IPS-18c (cell line): Measurements from ENCODE around the gene HTRA1.

Experiments used
- H3K4me3 ChIP-seq: 2 replicates; pipeline ENCODE4 v1.7.0; 2013; ENCODE audit warnings: low read depth, mild to moderate bottlenecking, low read length, moderate library complexity; ENCODE audit not compliant: insufficient read depth
- H3K9me3 ChIP-seq: one replicate; pipeline ENCODE4 v1.6.1; 2013; ENCODE audit warnings: mild to moderate bottlenecking, low read length, moderate library complexity; ENCODE audit not compliant: control insufficient read depth, insufficient read depth

Gene HTRA1

DNA sequence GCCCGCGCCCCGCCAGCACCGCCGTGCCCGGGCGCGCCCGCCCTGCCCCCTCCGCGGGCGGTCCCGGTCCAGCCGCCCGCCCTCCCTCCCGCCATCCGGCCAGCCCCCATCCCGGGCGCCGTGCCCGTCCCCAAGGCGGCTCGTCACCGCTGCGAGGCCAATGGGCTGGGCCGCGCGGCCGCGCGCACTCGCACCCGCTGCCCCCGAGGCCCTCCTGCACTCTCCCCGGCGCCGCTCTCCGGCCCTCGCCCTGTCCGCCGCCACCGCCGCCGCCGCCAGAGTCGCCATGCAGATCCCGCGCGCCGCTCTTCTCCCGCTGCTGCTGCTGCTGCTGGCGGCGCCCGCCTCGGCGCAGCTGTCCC, at the start of gene HTRA1:
Gene HTRA1 (plus strand): TSS at position 187 of the 362 bp plus-strand sequence. CDS start 100 bp downstream, at position 287.
- Histone ChIP-seq H3K9me3 (peaks cover 4% of the 10 kb centered on the region), H3K4me3 (peak within 1 kb of the TSS; percentile 64)

DNA sequence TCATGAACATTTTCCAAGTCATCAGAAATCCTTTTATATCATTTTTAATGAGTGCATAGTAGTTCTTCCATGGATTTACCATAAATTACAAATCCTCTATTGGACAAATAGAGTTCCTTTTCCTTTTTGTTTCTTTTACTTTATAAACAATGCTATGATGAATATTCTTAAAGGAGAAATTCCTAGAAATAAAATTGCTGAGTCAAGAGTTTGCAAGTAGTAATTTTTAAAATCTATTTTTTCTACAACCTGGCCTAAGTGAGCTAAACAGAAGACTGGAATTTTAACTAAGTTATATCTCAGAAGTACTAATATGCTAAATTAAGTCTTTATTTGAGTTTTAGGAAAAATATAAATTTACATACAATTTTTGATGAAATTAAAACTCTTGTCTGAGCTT, 48.0 kb upstream of the HTRA1 start:
- no peaks in the 10 kb centered on the region for H3K9me3 ChIP-seq
- no peak overlapping the region for H3K4me3 ChIP-seq

DNA sequence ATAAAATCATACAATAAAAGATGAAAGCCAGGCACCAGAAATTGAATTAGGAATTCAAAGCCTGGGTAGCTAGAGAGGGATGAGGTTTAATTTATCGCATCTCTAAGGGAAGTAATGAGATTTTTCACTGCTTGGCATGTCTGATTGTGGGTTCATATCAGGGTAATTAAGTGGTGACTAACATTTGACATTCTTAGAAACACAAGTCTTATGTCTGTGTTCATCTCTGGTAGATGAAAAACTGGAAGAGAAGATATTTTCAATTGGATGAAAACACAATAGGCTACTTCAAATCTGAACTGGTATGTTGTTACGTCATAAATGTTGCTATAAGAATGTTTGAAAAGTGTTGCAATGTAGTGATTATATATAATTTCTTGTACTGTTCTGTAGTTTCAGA, 43.7 kb upstream of the HTRA1 start:
- Histone ChIP-seq H3K9me3 (no peaks in the 10 kb centered on the region), H3K4me3 (no peak overlapping the region)

DNA sequence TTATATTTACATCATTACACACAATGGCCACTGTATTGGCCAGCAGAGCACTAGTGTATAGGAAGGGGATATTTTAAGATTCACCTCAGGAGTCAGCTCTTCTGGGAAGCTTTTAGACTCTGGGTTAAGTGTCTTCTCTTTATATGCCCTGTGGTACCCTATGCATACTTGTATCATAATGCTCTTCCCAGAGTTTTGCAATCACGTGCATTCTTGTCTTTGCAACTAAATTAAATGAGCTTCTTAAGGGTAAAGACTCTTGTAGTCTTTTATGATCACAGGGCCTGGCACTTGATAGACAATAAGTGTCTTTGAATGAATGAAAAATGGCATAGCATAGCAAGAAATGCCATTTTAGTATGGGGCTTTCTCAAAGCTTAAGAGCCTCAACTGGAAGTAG, 42.3 kb upstream of the HTRA1 start:
- Histone ChIP-seq H3K9me3 (no peaks in the 10 kb centered on the region), H3K4me3 (no peak overlapping the region)

DNA sequence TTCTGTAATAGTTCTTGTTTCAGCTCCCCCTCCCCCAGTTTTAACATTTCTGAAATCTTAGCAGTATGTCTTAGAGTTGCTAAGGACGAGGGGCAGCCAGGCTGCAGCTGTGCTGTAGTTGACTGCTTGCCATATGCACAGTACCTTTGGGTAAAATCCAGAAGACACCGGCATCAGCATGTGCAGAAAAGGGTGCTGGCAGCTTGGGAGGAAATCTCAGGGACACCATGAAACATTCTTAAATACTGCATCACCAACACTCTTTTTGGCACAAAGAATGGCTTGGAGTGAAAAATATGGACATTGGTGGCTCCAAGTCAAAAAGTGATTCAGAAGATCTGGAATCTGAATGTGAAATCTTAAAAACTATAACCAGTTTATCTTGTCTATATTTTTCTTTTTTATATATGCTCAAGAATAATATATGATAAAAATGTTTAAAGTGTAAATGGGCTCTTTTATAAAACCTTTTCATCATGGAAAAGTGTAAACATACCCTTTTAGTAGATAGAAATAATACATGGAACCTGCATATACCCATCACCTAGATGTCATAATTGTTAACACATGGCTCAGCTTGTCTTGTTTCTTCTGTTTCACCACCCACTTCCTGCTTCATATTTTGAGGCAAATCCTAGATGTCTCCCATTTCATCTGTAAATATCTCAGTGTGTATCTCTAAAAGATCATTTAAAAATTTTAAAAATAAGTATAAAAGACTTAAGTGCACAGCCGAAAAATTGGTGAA, 41.3 kb upstream of the HTRA1 start:
- H3K4me3 ChIP-seq = no peak overlapping the region
- no peaks in the 10 kb centered on the region for H3K9me3 ChIP-seq

DNA sequence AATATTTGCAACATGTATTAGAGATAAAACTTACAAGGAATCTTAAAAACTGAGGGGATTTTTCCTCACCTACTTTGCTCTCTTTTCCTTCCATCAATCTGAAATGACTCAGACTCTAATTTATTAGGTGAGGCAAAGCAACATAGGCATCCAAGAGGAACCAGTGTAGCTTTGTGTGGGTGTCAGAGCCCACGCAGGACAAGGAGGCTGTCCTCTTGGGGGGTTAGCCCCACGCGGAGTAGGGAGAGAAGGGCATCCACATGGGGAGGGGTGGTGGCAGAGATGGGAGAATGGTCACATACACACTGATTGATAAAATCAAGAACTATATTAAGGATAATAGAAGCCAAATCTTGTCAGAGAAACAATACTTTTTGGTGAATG, 40.7 kb upstream of the HTRA1 start:
- Histone ChIP-seq H3K9me3 (no peaks in the 10 kb centered on the region), H3K4me3 (no peak overlapping the region)

DNA sequence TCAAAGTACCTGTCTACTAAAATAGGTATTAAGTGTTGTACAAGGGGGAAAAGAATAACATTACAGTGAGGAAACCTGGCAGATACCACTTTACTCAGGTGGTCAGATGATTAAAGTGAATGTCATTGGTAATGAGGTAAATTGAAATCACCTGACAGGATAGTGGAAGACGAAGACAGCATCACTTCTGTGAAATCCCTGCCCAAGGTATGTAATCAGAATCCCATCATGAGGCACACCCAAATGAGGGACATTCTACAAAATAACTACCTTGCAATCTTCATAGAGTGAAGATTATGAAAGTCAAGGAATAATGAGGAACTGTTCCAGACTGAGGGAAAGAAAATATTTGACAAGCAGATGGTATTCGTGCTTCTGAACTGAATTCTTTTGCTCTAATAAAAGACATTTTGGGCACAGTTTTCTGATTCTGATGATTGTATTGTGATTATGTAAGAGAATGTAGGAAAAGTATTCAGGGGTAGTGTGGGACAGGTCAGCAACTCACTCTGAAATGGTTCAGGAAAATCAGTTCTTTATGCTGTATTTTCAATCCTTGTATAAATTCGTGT, 40.2 kb upstream of the HTRA1 start:
- no peaks in the 10 kb centered on the region for H3K9me3 ChIP-seq
- no peak overlapping the region for H3K4me3 ChIP-seq

DNA sequence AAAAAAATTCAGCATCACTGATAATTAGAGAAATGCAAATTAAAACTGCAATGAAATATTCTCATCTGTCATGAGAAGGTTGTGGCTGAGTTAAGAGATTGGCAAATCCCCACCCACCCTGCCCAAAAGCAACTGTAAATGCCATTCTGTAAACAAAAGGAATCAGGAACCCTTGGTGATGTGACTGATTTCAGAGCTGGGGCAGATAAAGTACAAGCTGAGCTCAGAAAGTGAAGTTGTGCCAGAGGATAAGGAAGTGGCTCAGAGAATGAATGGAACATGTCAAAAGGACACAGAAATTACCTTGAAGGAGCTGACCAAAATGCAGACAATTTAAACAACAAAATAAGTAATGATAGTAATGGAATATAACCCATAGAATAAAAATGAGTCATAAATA, 39.6 kb upstream of the HTRA1 start:
- H3K9me3 ChIP-seq = no peaks in the 10 kb centered on the region
- no peak overlapping the region for H3K4me3 ChIP-seq

DNA sequence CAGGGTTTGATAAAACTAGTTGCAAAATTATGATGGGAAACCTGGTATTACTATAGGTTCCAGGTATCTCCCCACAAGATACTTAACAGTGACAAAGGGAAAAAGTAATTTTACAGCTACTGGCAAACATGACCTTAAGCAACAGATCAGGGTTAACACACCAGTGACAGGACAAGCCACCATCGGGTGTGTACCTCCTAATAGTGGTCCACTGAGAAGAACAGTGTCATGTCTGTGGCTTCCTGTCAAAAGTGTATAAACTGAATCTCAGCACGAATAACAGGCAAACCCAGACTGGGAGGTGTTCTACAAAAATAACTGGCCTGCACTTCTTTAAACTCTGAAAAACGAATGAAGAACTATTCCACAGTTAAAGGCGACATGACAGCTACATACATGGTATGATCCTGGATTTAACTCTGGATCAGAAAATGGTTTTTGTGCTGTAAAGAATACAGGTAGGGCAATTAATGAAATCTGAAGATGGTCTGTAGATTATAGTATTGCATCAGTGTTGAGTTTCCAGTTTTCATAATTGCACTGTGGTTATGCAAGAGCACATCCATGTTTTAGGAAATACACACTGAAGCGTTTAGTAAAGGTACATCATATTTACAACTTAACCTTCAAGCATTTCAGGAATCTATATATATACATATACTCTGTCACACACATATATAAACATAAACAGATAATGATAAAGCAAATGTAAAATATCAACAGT, 38.9 kb upstream of the HTRA1 start:
- Histone ChIP-seq H3K9me3 (no peaks in the 10 kb centered on the region), H3K4me3 (no peak overlapping the region)

DNA sequence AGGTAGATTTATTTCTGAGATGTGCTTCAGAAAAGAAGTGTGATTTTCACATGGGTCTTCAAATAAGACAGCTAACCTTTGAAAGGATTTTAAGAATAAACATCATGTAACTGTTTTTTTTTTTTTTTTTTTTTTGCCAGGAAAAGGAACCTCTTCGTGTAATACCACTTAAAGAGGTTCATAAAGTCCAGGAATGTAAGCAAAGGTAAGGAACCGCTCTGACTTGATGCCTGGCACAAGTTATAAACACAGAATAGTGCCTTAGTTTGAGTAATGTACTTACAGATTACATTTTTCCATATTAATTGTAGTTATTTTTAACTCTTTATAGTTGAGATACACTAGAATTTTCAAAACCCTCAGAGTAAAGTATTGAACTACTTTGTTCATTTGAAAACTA, 37.3 kb upstream of the HTRA1 start:
- no peaks in the 10 kb centered on the region for H3K9me3 ChIP-seq
- no peak overlapping the region for H3K4me3 ChIP-seq

DNA sequence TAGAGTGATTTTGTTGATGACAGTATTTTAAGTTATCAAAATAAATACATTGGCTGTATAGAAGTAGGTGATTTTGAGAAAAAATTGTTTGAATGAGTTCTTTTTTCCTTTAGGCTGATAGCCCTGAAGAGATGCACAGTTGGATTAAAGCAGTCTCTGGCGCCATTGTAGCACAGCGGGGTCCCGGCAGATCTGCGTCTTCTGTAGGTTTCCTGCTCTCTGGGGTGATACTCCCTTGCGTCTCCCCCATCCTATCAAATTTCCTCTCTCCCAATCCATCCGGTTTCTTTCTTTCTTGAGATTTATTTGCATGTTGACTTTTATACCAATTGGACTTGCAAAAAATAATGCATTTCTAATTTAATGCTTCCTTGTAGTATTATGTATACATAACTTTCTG, 34.5 kb upstream of the HTRA1 start:
- H3K4me3 ChIP-seq = no peak overlapping the region

DNA sequence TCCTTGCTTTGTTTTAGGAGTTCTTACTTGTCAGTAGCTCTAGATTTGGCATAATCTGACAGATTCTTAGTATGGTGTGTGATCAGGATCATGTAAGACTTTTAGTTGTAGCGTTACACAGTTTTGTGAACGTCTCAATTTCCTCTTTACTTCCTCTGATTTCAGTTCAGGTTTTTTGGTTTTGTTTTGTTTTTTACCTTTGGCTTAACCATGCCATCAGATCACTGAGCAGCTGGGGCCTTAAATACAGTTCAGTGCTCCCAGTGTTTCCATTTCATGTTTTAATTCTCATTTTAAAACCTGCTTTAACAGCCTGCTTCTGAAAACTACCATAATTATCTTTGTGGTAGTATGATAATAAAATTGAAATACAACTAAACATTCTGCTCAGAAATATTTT, 34.1 kb upstream of the HTRA1 start:
- no peaks in the 10 kb centered on the region for H3K9me3 ChIP-seq
- H3K4me3 ChIP-seq = no peak overlapping the region

More for the DNA sequence above, 34.5 kb upstream of the HTRA1 start:
- H3K9me3 ChIP-seq = no peaks in the 10 kb centered on the region

DNA sequence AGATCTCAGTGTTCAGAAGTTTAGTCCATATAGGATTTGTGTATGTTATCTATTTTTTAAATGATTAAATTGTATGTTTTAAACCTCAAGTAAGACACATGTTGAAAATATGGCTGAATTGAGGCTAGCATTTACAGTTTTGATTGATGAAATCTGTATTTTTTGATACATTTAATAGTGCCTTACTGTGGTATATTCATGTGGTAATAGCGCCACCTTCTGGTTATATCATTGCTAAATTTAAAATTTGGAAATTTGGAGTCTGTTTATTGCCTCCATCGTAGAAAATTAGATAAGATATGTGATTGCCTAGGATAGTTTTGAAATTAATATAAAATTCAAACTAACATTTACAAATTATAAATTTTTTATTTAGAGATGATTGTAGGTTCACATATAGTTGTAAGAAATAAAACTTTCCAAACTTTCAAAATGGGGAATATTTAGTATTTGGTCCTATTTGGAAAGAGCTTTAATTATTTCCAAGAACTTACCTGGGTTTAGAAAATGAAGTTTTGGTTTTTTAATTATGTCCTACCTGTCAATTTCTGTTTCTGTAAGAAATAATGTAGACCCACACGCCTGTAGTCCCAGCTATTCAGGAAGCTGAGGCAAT, 26.0 kb upstream of the HTRA1 start:
- peaks cover 4% of the 10 kb centered on the region for H3K9me3 ChIP-seq
- no peak overlapping the region for H3K4me3 ChIP-seq

DNA sequence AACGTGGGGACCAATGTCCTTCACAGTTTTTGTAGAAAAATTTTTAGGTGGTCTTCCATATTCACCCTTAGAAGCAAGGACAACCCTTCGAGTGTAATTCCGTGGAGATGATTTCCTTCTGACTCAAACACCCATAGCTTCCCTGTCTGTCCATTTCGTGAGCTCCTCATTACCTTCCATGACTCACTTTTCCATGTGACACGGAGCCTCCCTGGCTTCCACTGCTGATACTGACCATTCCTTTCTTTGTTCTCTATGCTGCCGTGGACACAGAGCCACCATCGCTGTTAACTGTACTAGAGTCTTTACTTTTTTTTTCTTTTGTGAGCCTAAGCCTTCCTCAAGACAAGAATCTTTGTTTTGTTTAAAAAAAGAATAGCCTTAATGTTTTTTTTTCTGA, 19.4 kb upstream of the HTRA1 start:
- H3K9me3 ChIP-seq = peaks cover 4% of the 10 kb centered on the region
- H3K4me3 ChIP-seq = no peak overlapping the region

DNA sequence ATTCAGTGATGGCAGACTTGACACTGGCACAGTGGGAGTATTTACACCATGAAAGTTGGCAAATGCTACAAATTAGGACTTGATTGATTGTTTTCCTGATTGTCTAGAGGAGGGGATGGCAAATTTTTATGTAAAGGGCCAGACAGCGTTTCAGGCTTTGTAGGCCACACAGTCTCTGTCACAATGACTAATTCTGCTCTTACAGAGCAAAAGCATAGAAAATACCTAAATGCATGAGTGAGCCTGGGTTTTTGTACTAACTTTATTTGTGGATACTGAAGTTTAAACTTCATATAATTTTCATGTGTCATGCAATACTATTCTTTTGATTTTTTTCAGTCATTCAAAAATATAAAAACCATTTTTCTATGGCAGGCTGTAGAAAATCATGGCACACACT, 15.9 kb upstream of the HTRA1 start:
- Histone ChIP-seq H3K4me3 (no peak overlapping the region), H3K9me3 (no peaks in the 10 kb centered on the region)

DNA sequence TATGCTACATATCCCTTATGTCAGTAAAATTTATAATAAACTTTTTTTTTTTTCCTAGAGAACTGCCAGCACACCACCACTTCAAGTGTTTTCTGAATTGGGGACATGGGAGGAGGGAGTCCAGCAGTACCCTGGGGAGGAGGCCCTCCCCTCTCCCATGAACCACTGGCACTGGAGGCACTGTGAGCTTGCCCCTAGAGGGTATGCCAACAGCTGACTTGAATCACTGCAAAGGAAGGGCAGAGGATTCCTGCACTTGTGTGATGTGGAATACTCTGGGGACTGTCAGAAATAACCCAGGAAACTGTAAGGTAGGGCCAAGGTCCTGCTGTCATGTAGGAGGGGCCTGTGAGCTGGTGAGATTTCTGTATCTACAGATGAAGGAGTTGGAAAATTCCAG, 15.4 kb upstream of the HTRA1 start:
- no peak overlapping the region for H3K4me3 ChIP-seq

DNA sequence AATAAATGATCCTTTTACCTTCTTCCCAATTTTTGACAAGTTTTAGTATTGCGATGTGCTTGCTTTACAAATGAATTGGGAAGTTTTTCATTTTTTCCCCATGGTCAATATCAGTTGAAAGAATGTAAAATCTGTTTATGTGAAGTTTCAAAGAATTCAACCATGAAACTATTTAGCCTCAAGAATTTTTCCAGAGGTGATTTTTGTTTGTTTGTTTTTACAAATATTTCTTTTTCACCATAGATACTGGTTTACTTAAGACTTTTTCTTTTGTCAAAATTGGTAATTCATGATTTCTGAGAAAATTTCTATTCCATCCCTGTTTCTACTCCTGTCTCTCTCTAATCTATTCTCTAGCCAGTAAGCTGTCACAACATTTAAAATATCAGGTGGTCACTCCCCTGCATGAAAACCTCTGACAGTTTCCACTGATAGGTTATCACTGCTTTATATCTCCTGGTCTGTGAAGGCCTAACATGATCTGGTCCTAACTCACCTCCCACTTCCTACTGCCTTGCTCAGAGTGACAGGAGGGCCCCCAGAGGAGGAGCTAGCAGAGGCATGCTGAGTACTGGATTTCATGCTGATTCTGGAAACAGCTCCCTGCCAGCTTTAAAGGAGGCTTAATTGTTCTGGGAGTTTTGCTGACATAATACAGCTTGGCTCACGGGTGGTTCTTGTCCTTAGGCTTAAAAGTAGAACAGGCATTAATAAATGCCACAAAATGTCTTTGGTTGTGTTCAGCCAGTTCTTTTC, 14.5 kb upstream of the HTRA1 start:
- H3K9me3 ChIP-seq = no peaks in the 10 kb centered on the region
- no peak overlapping the region for H3K4me3 ChIP-seq

More for the DNA sequence above, 15.4 kb upstream of the HTRA1 start:
- H3K9me3 ChIP-seq = no peaks in the 10 kb centered on the region
